H1 (cell line): Measurements from ENCODE around the gene EIF4EBP3. TPM values are rescaled to one million over a fixed set of nuclear protein-coding genes. Genes with fewer than 3 reads are reported as not detected.

ENCODE experiments used
- BCL11A ChIP-seq, 2 experiments: IDR thresholded peaks; one replicate each; pipeline ENCODE4 v1.6.1; 2011; ENCODE audit warnings: low read depth in 2 of 2, low read length in 2 of 2, mild to moderate bottlenecking in 2 of 2
- CHD7 ChIP-seq: fragments of 300-600 bp; sonication (generic); IDR thresholded peaks from 2 replicates; pipeline ENCODE4 v1.7.1; 2012; ENCODE audit warnings: low read length, moderate library complexity, mild to moderate bottlenecking, inconsistent platforms; ENCODE audit not compliant: insufficient replicate concordance
- CREB1 ChIP-seq: IDR thresholded peaks from 2 replicates; pipeline ENCODE4 v1.6.1; 2012; ENCODE audit warnings: inconsistent platforms
- GABPA ChIP-seq: IDR thresholded peaks from 2 replicates; pipeline ENCODE4 v1.6.1; 2011; ENCODE audit warnings: mild to moderate bottlenecking, low read length, moderate library complexity, borderline replicate concordance; ENCODE audit not compliant: insufficient read depth
- JUN ChIP-seq: IDR thresholded peaks from 2 replicates; pipeline ENCODE4 v1.6.1; 2011; ENCODE audit warnings: low read depth, mild to moderate bottlenecking, improper control_type of control experiment, low read length
- KDM5A ChIP-seq: fragments of 200-600 bp; IDR thresholded peaks from 2 replicates; pipeline ENCODE4 v1.7.1; 2012; ENCODE audit warnings: mild to moderate bottlenecking, low read length, inconsistent platforms, mixed read lengths
- MAFK ChIP-seq: IDR thresholded peaks from 2 replicates; pipeline ENCODE4 v1.6.1; 2012; ENCODE audit warnings: low read depth, mild to moderate bottlenecking, improper control_type of control experiment, low read length
- MAX ChIP-seq: IDR thresholded peaks from 2 replicates; pipeline ENCODE4 v1.6.1; 2012; ENCODE audit warnings: inconsistent platforms
- PHF8 ChIP-seq: fragments of 200-600 bp; sonication (generic); conservative IDR thresholded peaks from 2 replicates; pipeline ENCODE4 v1.7.1; 2012; ENCODE audit warnings: low read depth, mild to moderate bottlenecking, inconsistent platforms, low read length, moderate library complexity
- RXRA ChIP-seq: IDR thresholded peaks from 2 replicates; pipeline ENCODE4 v1.6.1; 2011; ENCODE audit warnings: low read depth, mild to moderate bottlenecking, low read length, moderate library complexity; ENCODE audit not compliant: insufficient read depth
- polyA plus RNA-seq, 7 experiments: library from polyadenylated mRNA; depleted of rRNA in 3 of 7; stranded (reverse) in 5 of 7; unstranded in 2 of 7; fragments of >200 nt in 5 of 7; fragments of 200-250 nt in 2 of 7; gene quantifications; 1 replicate in 5 of 7; 2 replicates in 1 of 7; 4 replicates in 1 of 7; pipeline versions ENCODE4 v1.2.1 to v1.2.3, GENCODE V29; 2011 to 2013; ENCODE audit warnings: missing spikeins in 2 of 7, mixed read lengths in 2 of 7
- total RNA-seq: library from RNA; stranded (reverse); fragmentation: NEBNext Ultra II Directional; extraction: Animal tissue kit (Norgen Biotek cat#: 25700); gene quantifications from 2 replicates; pipeline ENCODE4 v1.2.1, GENCODE V29; 2021

EIF4EBP3 gene
- total and polyA plus RNA-seq, 2 of the 8 experiments (the other 6 are each of a cell fraction or from before 2014, with no cell fraction given), result 11.1 to 11.7 TPM

GRCh38 chr5:140570058-140570457 lies 22.6 kb downstream of the EIF4EBP3 start (continued):
- TF ChIP-seq CHD7 (no peak), BCL11A (IDR thresholded peaks at IDR 0.05; ENCODE audit: low read depth in 2 of 2, low read length in 2 of 2) (no peak), JUN (no peak), GABPA (no peak), MAFK (no peak), KDM5A (no peak), PHF8 (no peak), RXRA (no peak), MAX (no peak), CREB1 (no peak)
